Parathyroid adenoma (tissue), 2 donors: ENCODE measurements around the gene CCDC59.

ENCODE experiments used
- H2AFZ ChIP-seq: fragments of 300-600 bp; sonication (generic); one replicate; pipeline ENCODE4 v1.7.0; 2017; ENCODE audit warnings: antibody characterized with exemption, mild to moderate bottlenecking
- H3K27ac ChIP-seq: fragments of 300-600 bp; sonication (generic); one replicate; pipeline ENCODE4 v1.7.0; 2017
- H3K27me3 ChIP-seq: fragments of 300-600 bp; sonication (generic); one replicate; pipeline ENCODE4 v1.7.0; 2017; ENCODE audit warnings: low read length; ENCODE audit not compliant: control insufficient read depth, insufficient read depth
- H3K36me3 ChIP-seq: fragments of 300-600 bp; sonication (generic); one replicate; pipeline ENCODE4 v1.7.0; 2017; ENCODE audit warnings: low read length; ENCODE audit not compliant: control insufficient read depth, insufficient read depth
- H3K4me1 ChIP-seq: fragments of 300-600 bp; sonication (generic); one replicate; pipeline ENCODE4 v1.7.0; 2017; ENCODE audit warnings: control low read depth
- H3K4me2 ChIP-seq: fragments of 300-600 bp; sonication (generic); one replicate; pipeline ENCODE4 v1.7.0; 2017; ENCODE audit warnings: low read length
- H3K4me3 ChIP-seq: fragments of 300-600 bp; sonication (generic); one replicate; pipeline ENCODE4 v1.7.0; 2017; ENCODE audit warnings: low read depth, low read length
- H3K79me2 ChIP-seq: fragments of 300-600 bp; sonication (generic); one replicate; pipeline ENCODE4 v1.7.0; 2017; ENCODE audit warnings: control low read depth
- H3K9ac ChIP-seq: fragments of 300-600 bp; sonication (generic); one replicate; pipeline ENCODE4 v1.7.0; 2017; ENCODE audit warnings: mild to moderate bottlenecking
- H3K9me3 ChIP-seq: fragments of 300-600 bp; sonication (generic); one replicate; pipeline ENCODE4 v1.7.0; 2017; ENCODE audit warnings: low read length; ENCODE audit not compliant: control insufficient read depth
- TF ChIP-seq, protein P1 (sequence below): fragments of 300-600 bp; sonication (generic); IDR thresholded peaks from one replicate; pipeline ENCODE4 v1.7.0; 2017; ENCODE audit warnings: antibody characterized with exemption, mild to moderate bottlenecking
- donor health status: primary hyperparathyroidism.

Gene CCDC59

DNA sequence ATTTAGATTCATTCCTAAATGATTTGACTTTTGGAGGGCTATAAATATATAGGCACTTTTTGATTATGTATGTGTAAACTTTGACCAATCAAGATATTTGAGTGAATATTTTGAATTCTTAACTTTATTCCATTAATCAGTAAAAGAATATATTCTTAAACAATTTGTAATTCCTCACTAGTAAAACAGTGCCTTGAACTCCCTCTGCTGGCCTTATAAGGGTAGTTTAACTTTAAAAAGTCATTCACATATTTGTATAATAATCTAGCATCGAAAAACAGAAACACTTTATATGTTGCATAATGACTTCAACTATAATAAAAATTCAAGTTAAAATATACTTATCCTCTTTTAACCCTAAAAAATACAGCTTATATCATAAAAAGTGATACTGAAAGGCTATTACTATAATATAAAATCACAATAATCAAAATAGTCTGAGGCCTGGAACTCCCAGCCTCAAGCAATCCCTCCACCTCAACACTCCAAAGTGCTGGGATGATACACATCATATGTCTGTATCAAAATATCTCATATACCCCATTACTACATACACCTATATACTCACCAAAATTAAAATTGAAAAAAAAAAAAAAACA, 31.2 kb downstream of the CCDC59 start:
- TF ChIP-seq, protein P1, sequence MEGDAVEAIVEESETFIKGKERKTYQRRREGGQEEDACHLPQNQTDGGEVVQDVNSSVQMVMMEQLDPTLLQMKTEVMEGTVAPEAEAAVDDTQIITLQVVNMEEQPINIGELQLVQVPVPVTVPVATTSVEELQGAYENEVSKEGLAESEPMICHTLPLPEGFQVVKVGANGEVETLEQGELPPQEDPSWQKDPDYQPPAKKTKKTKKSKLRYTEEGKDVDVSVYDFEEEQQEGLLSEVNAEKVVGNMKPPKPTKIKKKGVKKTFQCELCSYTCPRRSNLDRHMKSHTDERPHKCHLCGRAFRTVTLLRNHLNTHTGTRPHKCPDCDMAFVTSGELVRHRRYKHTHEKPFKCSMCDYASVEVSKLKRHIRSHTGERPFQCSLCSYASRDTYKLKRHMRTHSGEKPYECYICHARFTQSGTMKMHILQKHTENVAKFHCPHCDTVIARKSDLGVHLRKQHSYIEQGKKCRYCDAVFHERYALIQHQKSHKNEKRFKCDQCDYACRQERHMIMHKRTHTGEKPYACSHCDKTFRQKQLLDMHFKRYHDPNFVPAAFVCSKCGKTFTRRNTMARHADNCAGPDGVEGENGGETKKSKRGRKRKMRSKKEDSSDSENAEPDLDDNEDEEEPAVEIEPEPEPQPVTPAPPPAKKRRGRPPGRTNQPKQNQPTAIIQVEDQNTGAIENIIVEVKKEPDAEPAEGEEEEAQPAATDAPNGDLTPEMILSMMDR: no peak
- Histone ChIP-seq H2AFZ (no peak overlapping the region), H3K27ac (no peak overlapping the region), H3K4me1 (no peaks in the 10 kb centered on the region), H3K4me2 (no peak overlapping the region), H3K79me2 (no peaks in the 10 kb centered on the region), H3K9ac (no peak overlapping the region), H3K36me3 (no peaks in the 10 kb centered on the region), H3K4me3 (no peak overlapping the region), H3K9me3 (no peaks in the 10 kb centered on the region), H3K27me3 (no peaks in the 10 kb centered on the region)

DNA sequence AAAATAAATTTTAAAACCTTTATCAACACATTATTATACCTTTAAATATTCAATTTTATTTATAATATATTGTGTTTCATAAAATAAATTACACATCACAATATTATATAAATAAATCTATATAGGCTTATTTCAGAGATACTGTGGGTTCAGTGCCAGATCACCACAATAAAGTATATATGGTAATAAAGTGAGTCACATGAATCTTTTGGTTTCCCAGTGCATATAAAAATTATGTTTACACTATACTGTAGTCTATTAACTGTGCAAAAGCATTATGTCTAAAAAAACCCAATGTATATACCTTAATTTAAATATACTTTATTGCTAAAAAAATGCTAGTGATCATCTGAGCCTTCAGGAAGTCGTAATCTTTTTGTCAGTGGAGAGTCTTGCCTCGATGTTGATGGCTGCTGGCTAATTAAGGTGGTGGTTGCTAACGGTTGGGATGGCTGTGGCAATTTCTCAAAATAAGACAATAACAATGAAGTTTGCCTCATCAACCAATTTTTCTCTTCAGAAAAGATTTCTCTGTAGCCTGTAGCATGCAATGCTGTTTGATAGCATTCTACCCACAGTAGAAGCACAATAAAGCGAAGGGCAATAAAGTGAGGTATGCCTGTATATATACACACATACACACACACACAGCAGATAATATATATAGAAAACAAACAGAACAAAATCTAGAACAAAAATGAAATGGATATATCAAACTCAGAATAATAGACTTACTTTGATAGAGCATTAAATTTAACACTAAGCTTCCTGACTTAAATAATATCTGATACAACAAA, 32.4 kb downstream of the CCDC59 start:
- Histone ChIP-seq H3K36me3 (no peaks in the 10 kb centered on the region), H2AFZ (no peak overlapping the region), H3K9ac (no peak overlapping the region), H3K27ac (no peak overlapping the region), H3K9me3 (no peaks in the 10 kb centered on the region), H3K4me3 (no peak overlapping the region), H3K79me2 (no peaks in the 10 kb centered on the region), H3K4me1 (no peaks in the 10 kb centered on the region), H3K27me3 (no peaks in the 10 kb centered on the region), H3K4me2 (no peak overlapping the region)
- TF ChIP-seq, protein P1: no peak

DNA sequence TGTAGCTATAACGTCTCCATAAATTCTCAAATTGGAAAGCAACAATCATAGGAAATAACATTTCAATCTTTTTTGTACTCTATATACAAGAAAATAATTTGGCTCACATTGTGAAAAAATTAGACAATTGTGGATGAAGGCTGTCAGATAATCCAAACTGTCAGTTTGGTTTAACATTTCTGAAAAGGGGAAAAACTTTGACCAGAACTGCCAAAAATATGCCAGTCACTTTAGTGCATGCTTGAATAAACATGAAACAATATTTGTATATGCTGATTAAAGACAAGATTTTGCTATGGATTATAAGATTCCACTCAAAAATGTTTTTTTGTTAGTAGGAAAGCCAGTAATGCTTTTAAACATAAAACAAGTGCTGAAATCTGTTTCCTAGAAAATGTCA, 38.9 kb downstream of the CCDC59 start:
- no peak overlapping the region for H2AFZ ChIP-seq
- no peaks in the 10 kb centered on the region for H3K27me3 ChIP-seq
- H3K36me3 ChIP-seq: no peaks in the 10 kb centered on the region
- no peaks in the 10 kb centered on the region for H3K4me1 ChIP-seq
- no peak overlapping the region for H3K27ac ChIP-seq
- no peaks in the 10 kb centered on the region for H3K9me3 ChIP-seq
- H3K79me2 ChIP-seq: no peaks in the 10 kb centered on the region
- H3K9ac ChIP-seq: no peak overlapping the region
- TF ChIP-seq, protein P1: no peak
- H3K4me3 ChIP-seq: no peak overlapping the region
- no peak overlapping the region for H3K4me2 ChIP-seq

DNA sequence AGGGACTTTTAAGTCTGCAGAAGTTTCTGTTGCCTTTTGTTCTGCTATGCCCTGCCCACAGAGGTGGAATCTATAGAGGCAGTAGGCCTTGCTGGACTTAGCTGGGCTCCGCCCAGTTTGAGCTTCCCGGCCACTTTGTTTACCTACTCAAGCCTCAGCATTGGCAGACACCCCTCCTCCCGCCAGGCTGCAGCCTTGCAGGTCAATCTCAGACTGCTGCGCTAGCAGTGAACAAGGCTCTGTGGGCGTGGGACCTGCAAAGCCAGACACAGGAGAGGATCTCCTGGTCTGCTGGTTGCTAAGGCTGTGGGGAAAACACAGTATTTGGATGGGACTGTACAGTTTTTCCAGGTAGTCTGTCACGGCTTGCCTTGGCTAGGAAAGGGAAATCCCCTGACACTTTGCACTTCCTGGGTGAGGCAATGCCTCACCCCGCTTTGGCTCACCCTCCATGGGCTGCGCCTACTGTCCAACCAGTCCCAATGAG, 43.7 kb downstream of the CCDC59 start:
- no peaks in the 10 kb centered on the region for H3K79me2 ChIP-seq
- H2AFZ ChIP-seq: no peak overlapping the region
- H3K27ac ChIP-seq: no peak overlapping the region
- no peak overlapping the region for H3K9ac ChIP-seq
- no peaks in the 10 kb centered on the region for H3K4me1 ChIP-seq
- H3K9me3 ChIP-seq: no peaks in the 10 kb centered on the region
- no peak overlapping the region for H3K4me2 ChIP-seq
- H3K36me3 ChIP-seq: no peaks in the 10 kb centered on the region
- TF ChIP-seq, protein P1: no peak
- H3K27me3 ChIP-seq: no peaks in the 10 kb centered on the region
- H3K4me3 ChIP-seq: no peak overlapping the region
